ENCODE measurements around the gene SIK3.
A peak's percentile ranks its signal among the peaks of the same experiment; 100 is the strongest.
"Not testable (repeated sequence)": the region's sequence is repeated elsewhere in the genome, so short reads cannot be mapped to it uniquely, and the experiment has no call there.

The SIK3 gene

DNA sequence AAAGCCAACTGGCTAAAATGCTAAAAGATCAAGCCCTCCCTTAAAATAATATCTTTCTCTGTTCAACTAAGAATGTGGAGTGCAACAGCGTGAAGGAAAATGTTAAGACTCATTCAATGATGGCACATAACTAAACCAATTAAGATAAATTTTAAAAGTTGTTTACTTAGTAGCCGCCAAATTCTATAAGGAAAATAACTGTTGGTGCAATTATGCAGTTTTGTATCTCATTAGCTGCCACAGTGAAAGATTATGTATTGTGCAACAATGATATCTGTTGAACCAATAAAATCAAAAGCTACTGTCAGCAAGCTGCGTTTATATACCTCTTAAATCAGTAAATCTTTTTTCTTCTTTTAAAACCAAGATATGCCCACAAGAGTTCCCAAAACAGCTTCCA lies 55.5 kb downstream of the SIK3 start:
- peak; percentile 22 for DNase-seq

DNA sequence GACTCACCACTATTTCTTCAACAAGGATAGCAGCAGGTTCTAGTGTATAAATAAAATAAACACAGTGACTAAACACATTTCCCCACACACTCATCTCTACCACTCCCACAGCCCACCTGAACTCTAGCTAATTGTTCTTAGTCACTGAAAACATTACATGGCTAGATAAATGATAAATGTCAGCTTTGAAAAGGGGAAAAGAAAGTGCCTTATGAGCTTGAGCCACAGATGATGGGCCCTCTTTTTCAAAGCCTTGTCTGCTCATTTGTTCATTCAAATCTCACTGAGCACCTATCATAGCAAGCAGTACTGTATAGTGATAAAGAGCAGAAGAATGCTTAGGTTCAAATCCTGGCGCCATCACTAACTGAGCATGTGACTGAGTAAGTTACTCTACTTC lies 58.3 kb downstream of the SIK3 start:
- DNase-seq, result no peak

DNA sequence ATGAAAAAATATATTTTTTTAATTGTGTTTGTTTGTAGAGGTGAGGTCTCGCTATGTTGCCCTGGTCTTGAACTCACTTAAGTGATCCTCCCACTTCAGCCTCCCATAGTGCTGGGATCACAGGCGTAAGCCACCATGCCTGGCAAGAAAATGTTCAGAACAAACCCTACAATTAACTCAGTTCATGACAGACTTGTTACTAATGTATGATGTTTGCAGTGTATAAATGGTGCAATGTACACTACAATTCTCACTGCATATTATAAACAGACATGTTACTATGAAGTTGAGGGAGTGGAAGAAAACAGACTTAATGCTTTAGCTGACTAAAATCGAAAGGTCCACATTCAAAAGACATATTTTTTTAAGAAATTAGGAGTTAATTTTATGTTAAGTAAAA lies 59.0 kb downstream of the SIK3 start:
- DNase-seq, result no peak

DNA sequence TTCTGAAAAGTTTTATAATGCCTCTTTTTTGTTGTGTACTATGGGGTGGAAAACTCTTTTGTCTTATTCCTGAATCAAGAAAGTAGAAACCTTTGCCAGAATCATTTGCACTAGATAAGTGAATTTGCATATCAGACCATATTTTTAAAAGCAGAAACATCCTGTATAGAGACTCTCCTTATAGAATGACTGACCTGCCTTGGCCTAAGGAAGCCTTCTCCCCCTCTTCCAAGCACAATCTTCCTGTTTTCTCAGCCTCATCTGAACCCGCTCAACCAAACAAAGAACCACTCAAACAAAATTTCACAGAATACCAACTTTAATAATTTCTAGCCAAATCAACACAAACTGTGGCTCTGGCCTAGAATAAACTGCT lies 60.3 kb downstream of the SIK3 start:
- no peak for DNase-seq

DNA sequence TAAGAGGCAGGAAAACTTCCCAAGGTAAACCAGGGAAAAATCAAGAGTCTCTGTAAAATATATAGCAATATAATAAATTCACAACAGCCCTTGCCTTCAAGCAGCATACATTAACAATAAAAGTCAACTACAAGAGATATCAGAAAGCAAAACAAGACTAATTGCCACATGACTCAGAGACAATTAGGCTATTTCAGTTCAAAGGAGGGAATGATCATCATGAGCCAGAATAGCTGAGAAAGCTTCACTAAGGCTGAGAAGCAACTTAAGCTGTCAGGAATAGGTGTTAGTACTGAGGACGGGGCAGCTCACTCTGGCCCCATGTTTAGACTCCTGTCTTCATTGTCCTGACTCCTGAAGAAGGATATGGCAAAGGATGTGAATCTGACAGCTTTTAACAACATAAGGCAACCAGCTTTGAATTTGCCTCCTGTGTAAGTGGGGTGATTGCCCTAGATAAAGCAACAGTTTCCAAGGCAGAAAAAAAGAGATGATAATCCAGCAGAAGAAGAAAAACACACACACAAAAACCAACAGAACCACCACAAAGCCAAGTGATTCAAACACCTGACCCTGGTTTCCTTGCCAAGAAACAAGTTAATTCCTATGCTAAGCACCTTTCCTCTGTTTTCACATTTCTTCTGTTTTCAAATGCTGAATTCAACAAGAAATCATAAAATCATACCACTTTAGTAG lies 60.8 kb downstream of the SIK3 start:
- no peak for DNase-seq

DNA sequence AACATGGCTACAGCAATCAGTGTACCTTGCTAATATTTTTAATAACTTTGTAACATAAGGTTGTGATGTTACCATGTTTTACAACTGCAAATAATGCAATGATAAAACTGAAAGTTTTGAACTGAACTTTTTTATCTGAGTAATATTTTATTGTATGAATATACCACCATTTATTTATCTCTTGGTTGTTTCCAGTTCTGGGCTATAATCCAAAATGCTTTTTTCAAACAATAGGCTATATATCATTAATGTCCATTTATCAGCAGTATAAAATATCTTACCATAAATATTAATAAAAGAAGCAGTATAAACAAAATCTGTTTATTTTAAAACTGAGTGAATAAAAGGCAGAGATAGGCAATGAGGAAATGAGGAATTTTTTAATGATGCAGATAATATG lies 63.3 kb downstream of the SIK3 start:
- no peak for DNase-seq

DNA sequence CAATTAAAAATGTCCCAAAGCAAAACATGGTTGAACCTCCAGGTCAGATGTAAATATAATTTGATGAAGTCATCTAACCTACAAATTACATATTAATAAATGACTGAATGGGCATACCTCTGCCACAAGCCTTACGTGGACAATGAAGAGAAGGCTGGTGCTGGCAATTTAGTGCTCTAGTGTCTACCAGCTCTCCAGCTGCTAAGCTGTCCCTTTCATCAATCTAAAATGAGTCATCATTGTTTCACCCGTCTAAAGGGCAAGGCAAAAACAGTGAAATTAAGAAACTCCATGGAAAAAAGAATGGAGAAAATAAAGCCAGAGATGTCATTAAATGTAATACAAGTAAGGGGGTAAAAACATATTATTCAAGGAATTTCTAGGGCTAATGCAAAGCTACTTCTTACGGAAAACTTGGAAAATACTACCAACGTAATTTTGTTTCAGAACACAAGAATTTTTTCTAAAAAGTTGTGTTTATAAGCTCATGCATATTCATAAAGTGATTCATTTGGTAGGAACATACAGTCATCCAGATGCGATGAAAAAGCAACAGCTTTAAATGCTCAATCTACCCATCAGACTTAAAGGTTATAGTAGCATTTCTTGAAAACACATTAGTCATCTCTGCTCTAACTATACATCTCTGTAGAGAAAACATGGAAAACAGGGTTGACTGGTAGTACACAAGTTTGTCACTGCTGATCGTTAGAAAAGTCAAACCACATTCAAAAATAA lies 71.5 kb downstream of the SIK3 start:
- no peak for DNase-seq

DNA sequence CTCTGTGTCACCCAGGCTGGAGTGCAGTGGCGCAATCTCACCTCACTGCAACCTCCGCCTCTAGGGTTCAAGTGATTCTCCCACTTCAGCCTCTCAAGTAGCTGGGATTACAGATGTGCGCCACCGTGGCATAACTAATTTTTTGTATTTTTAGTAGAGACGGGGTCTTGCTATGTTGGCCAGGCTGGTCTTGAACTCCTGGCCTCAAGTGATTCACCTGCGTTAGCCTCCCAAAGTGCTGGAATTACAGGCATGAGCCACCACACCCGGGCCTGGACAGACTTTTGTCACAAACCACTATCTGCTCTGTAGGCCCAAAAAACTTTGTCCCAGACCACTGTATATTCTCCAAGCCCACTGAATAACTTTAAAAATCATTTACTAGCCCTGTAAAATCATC lies 74.5 kb downstream of the SIK3 start:
- DNase-seq, result not testable (repeated sequence)

DNA sequence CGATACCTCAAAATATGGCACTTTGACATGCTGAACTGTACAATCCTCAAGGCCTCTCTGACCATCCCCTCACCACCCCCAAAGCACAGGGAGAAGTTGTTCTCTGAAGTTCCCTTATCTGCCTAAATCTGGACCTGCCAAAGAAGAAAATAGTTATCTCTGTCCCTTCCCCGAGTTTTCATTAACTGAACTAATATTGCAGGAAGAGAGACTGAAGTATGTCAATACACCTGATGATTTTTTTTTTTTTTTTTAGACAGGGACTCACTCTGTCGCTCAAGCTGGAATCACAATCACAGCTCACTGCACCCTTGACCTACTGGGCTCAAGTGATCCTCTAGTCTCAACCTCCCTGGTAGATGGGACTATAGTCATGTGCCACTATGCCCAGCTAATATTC lies 75.0 kb downstream of the SIK3 start:
- no peak for DNase-seq

DNA sequence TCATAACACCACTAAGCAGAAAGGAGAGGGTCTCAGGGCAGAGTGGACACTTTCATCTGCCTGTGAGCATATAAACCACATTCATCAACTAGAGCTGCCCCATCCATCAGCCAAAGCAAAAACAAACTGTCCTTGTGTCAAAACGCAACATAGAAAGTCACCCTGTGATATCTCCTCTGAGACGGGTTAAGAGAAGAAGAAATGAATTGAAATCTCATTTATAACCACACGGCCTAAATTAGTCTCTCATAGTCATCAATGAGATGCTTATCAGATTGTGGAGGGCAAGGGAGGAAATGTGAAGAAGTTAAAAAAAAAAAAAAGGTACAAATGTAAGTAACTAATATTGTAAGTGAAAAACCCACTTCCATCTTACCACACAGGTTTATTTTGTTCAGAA lies 75.7 kb downstream of the SIK3 start:
- DNase-seq, result no peak

DNA sequence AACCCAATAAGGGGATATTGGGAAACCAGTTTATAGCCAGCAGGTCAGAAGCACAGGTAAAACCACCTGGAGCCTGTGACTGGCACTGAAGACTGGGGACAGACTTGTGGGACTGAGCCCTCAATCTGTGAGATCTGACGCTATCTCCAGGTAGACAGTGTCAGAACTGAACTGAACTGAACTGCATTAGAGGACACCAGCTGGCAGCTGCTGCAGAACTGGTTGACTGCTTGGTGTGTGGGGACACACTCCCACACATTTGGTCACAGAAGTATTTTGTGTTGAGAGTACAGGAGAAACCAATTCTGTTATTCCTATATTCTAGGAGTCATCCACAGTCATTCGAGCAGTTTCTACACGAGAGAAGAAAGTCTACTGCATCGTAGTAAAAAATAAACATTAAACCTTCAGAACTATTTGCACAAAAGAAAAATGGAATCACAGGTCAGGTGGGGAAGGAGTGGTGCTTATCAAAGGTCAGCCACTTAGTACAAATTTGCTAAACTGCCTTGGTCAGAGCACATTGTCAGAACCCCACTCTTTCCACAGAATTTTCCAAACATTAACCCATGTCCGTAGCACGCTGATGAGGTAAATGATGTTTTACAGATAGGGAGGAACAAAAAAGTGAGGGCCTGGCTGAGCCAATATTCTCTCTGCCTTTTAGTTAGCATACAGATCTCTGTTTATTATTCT lies 77.2 kb downstream of the SIK3 start:
- no peak for DNase-seq

DNA sequence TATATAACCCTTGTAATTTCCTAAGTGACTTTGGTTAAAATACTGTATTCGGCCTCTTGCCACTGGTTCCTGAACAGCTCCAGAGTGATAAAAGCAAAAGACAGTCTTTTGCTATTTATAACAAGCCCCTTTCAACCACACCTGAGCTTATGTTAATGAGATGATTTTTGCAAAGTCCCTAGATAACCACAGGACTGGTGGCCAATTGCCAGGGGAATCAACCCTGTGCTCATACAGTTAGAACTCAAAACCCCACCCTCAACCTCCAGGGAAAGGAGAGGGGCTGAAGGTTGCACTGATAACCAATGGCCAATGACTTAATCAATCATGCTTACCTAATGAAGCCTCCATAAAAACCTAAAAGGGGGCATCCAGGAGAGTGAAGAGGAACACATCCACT lies 77.9 kb downstream of the SIK3 start:
- no peak for DNase-seq

DNA sequence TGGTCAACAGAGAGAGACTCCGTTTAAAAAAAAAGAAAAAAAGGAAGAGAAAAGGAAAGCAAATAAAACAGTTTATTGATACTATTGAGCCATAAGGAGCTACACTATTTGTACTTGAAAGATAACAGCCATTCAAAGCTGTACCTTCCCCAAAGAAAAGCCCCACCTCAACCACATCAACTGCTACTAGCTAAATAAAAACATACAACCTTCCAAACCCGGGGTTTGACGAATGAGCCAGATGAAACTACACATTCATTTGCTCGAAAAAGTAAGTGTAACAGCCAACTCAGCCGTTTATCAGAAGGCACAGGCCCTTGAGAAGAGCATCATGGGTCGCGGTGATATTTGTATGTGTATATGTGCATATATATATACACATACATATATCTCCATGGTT lies 78.4 kb downstream of the SIK3 start:
- DNase-seq, result no peak

DNA sequence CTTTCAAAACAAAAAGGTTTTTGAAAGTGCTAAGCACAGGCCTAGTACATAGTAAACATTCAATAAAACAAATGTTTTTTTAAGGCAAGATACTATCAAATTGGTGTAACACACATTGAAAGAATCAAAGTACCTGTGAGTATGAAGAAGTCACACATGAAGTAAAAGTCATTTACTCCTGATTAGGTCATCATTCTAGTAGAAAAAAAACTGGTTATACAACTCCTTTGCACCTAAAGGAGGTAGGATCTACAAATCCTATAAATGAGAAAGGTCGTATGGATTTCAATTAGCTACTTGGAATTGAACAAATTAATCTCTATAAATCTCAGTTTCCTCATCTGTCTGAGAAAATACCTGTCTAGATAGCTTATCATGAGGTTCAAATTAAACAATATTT lies 80.8 kb downstream of the SIK3 start:
- DNase-seq, result no peak

DNA sequence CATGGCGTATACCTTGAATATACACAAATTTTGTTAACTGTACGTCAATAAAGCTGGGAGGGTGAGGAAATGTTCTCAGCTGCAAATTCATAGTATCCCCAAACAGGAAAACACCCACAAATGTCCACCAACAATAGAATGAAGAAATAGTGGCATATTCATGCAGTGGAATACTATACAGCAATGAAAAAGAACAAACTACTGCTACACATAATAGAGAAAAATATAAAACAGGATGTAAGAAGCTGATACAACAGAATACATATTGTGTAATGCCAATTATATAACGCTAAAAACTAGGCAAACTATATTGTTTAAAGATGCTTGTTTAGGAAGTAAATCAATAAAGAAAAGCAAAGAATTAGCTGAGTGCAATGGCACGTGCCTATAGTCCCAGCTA lies 81.5 kb downstream of the SIK3 start:
- DNase-seq, result no peak

DNA sequence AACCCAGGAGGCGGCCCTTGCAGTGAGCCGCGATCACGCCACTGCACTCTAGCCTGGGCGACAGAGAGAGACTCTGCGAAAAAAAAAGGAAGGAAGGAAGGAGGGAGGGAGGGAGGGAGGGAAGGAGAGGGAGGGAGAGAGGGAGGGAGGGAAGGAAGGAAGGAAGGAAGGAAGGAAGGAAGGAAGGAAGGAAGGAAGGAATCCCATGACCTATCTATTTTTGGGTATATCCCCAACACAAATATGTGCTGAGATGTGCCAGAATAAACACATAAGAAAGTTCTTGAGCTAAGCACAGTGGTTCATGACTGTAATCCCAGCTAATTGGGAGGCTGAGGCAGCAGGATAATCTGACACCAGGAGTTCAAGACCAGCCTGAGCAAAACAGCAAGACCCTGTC lies 82.0 kb downstream of the SIK3 start:
- DNase-seq, result no peak

DNA sequence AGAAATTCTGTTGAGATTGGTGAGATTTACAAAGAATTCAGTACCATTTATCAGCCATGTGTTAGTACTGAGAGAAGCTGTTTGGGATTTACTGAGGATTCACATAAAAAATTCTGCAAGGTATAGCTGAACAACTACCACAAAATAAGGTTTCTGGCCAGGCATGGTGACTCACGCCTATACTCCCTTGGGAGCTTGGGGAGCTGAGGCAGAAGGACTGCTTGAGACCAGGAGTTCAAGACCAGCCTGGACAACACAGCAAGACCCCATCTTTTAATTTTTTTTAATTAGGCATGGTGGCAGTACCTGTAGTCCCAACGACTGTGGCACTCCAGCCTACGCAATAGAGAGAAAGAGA lies 86.7 kb downstream of the SIK3 start:
- DNase-seq, result no peak

DNA sequence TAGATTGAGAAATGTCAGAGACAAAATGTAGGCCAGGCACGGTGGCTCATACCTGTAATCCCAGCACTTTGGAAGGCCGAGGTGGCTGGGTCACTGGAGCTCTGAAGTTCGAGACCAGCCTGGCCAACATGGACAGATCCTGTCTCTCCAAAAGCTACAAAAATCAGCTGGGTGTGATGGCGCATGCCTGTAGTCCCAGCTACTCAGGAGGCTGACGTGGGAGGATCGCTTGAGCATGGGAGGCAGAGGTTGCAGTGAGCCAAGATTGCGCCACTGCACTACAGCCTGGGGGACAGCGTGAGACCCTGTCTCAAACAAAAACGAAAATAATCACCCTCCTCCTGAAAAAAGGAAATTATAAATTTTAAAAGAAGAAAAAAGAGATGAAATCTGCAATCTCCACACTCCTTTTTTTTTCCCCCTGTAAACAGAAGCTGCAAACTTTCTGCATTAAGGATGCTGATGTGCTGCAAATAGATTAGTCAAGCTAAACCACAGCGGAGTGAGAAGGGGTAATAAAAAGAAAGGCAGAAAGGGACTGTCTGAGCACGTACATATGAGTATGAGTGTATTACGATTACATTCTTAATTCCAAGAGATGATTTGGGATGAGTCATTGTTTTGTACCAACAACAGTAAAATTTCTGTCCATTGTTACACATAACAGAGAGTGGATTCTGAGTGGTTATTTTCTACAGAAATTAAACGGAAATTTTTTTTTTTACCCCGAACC lies 87.3 kb downstream of the SIK3 start:
- no peak for DNase-seq

DNA sequence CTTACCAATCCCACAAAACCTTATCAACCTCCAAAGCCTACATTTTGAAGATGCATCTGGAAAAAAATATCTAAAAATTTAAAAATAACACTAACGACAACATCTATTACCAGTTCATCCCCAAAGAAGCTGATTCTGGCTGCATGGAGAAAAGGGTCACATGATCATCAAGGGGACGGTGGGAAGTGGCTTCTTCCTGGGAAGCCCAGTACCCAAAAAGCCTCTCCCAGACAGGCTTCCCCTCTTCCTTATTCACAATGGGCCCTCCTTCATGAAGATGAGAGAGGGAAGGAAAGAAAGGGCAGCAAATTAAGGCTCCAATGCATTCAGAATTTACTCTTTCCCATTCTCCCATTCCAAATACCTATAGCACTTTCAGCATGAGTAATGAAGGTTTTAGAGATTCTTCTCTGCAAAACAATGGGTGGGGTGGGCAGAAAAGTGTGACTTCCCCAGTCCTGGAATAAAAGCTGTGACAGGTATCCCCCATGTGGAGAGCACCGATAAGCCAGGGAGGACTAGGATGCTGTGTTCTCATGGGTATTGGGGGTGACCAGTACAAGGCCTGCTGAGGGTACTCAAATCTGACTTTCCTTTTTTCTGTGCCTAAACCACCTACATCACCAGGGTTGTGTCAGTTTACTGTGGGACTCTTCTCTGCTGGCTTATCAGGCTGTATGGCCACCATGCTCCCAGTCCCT lies 88.2 kb downstream of the SIK3 start:
- no peak for DNase-seq

DNA sequence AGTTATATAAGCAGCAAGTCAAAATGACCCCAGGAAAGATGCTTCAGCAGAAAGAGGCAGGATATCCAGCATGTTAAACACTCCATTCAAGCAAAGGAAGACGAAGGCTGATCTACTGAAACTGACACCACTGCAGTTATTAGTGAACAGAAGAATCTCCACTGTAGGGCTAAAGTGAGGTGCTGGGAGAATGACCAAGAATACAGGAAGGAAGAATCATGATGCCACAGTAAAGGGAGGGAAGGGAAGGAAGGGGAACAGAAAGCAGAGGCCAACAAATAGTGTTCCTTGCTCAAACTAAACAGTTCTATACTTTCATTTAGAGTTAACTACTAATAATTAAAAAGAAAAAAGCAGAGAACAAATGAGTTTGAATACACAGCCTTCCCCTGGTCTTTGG lies 92.5 kb downstream of the SIK3 start:
- DNase-seq, result no peak

DNA sequence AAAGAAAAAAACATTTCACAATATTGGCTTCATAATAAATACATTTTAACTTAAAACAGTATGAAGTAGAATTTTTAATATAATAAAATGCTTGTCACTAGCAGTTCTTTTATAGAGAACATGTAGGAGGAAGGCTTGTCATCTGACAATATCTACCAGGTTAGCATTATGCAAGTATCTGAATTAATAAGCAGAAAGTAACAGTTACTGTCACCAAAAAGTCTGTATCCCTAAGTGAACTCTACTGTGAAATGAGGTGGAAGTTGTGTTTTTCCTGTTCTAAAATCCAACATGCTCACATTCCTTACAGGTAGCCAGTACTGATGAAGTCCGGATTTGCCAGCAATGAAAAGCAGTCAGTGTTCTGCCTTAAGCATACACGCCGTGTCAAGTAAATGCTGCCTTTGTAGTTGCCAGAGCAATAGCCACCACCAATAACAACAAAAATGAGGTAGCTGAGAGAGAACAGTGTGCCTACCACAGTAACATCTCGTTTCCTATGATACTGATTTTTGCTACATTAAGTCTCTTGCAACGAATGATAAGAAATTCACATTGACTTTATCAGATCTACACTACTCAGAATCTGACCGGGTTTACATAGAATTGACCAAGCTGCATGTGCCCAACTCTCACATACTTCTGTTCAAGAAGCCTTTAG lies 95.5 kb downstream of the SIK3 start:
- no peak for DNase-seq

DNA sequence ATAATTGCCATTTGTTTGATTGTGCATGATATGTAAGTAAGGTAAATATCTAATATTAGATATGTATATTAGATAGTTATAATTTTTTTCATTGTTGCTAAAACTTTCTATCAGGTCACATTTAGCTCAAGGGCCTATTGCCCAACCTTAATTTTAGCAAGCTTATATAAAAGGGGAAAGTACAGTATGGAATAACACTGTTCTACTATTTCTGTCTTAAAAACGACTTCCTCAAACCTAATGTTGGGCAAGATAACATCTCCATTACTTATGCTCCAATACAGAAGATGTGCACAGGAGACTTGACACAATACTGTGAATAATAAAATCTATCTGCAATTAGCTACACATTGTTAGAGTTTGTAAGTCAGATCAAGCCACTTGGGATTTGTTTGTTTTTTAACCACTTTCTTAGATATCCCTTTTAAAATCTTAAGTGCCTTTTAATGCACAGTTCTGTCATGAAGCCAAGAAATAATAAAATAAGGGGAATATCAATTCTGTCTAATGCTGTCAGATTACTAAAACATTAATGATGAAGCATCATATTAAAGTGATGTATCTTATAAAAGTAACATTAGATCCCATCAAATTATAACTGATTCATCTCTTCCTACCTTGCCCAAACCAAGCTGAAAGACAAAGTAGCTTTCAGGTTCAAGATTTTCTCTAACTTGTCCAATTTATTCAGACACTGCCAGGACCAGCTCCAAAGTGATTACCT lies 98.1 kb downstream of the SIK3 start:
- DNase-seq, result peak; percentile 47

All from NCI-H1105 treated with DMSO at 0.1 percent for 48 hours (cell line).